ENCODE results near the gene CHRM4.

CHRM4 gene

DNA sequence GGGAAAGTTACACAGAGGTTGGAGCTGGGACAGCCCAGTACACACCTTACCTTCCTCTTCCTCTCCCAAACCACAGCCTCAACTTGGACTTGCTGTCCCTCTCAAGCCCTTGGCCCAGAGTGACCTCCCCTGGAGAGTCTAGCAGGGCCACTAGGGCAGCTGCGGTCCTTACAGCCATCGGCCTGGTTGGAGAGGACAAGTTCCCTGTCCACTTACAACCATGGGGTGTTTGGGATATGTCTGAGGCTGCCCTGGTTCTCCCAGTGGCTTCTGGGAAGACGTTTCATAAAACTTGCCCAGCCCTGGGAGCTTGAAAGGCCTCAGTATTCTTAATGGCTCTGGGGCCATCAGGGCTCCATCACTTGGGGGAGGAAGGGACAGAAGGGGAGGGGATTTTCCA is 57.4 kb downstream of the CHRM4 start:
- TF ChIP-seq CTCF (IDR thresholded peaks at IDR 0.05; ENCODE audit: borderline replicate concordance, control extremely low read depth, extremely low read depth, insufficient read depth, missing control alignments) = no peak
- no peak for DNase-seq (ENCODE audit: low spot score)
- in situ Hi-C loops (cut with MboI; ENCODE audit: low sequenced_read_pairs, unreplicated experiment) = no loop called here
